ENCODE measurements around the gene LRRC2.

DNA sequence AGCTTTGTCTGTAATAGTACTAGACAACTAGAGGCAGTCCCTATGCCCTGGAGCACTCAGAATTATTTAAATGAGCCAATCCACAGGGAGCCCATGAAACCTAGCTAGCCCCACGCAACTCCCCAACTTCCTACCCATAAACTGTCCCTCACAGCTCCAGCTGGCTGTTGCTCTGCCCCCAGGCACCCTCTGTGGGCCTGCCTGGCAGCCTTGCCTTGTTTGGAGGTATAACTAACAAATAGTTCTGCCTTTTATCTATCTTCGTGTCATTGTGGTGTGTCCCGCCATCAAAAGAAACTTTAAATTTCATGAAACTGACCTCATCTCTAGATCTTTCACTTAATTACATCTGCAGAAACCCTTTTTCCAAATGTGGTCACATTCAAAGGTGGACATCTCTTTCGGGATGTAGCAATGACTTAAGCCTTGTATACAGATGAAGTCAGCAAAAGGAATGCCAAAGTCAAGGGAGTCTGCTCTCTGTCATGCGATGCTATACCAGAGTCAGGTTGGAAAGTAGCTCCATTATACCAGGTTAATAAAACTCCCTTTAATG is 70.1 kb downstream of the LRRC2 start:
- TF ChIP-seq POLR2A (IDR thresholded peaks at IDR 0.05) (no peak), POLR2AphosphoS5 (IDR thresholded peaks at IDR 0.05) (no peak)
- TF ChIP-seq, protein P1, sequence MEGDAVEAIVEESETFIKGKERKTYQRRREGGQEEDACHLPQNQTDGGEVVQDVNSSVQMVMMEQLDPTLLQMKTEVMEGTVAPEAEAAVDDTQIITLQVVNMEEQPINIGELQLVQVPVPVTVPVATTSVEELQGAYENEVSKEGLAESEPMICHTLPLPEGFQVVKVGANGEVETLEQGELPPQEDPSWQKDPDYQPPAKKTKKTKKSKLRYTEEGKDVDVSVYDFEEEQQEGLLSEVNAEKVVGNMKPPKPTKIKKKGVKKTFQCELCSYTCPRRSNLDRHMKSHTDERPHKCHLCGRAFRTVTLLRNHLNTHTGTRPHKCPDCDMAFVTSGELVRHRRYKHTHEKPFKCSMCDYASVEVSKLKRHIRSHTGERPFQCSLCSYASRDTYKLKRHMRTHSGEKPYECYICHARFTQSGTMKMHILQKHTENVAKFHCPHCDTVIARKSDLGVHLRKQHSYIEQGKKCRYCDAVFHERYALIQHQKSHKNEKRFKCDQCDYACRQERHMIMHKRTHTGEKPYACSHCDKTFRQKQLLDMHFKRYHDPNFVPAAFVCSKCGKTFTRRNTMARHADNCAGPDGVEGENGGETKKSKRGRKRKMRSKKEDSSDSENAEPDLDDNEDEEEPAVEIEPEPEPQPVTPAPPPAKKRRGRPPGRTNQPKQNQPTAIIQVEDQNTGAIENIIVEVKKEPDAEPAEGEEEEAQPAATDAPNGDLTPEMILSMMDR (IDR thresholded peaks at IDR 0.05 in 8 of 11, conservative IDR thresholded peaks at IDR 0.05 in 3 of 11) = no peak
